ENCODE results near the gene SDK1.
"Not testable (repeated sequence)": the region's sequence is repeated elsewhere in the genome, so short reads cannot be mapped to it uniquely, and the experiment has no call there.

SDK1 gene

GRCh38 chr7:4270268-4270667 lies 969.2 kb downstream of the SDK1 start:
- DNase-seq (ENCODE audit: low spot score) = no peak

- no peak for DNase-seq (ENCODE audit: low spot score)
Observed at GRCh38 chr7:4270941-4271715, 970.1 kb downstream of the SDK1 start.

- no peak for DNase-seq (ENCODE audit: low spot score)
Observed at GRCh38 chr7:4271716-4272015, 970.6 kb downstream of the SDK1 start.

GRCh38 chr7:4272141-4272540 lies 971.1 kb downstream of the SDK1 start:
- no peak for DNase-seq (ENCODE audit: low spot score)

GRCh38 chr7:4273566-4274230 lies 972.6 kb downstream of the SDK1 start:
- DNase-seq (ENCODE audit: low spot score) = no peak

- DNase-seq (ENCODE audit: low spot score) = no peak
Observed at GRCh38 chr7:4274286-4274685, 973.2 kb downstream of the SDK1 start.

GRCh38 chr7:4277936-4278335 lies 976.9 kb downstream of the SDK1 start:
- no peak for DNase-seq (ENCODE audit: low spot score)

GRCh38 chr7:4279216-4279615 lies 978.2 kb downstream of the SDK1 start:
- no peak for DNase-seq (ENCODE audit: low spot score)

GRCh38 chr7:4281231-4281993 lies 980.4 kb downstream of the SDK1 start:
- DNase-seq (ENCODE audit: low spot score) = no peak

- no peak for DNase-seq (ENCODE audit: low spot score)
Observed at GRCh38 chr7:4282434-4283223, 981.6 kb downstream of the SDK1 start.

- DNase-seq (ENCODE audit: low spot score) = no peak
Observed at GRCh38 chr7:4286351-4286750, 985.3 kb downstream of the SDK1 start.

- no peak for DNase-seq (ENCODE audit: low spot score)
Observed at GRCh38 chr7:4288791-4289394, 987.8 kb downstream of the SDK1 start.

- no peak for DNase-seq (ENCODE audit: low spot score)
Observed at GRCh38 chr7:4297165-4297917, 996.3 kb downstream of the SDK1 start.

- no peak for DNase-seq (ENCODE audit: low spot score)
Observed at GRCh38 chr7:4297918-4298219, 996.8 kb downstream of the SDK1 start.

GRCh38 chr7:4299431-4299830 lies 998.4 kb downstream of the SDK1 start:
- DNase-seq (ENCODE audit: low spot score) = no peak

- DNase-seq (ENCODE audit: low spot score) = no peak
Observed at GRCh38 chr7:4302203-4302905, 1001.3 kb downstream of the SDK1 start.

GRCh38 chr7:4307316-4308204 lies 1006.5 kb downstream of the SDK1 start:
- DNase-seq (ENCODE audit: low spot score) = no peak

- DNase-seq (ENCODE audit: low spot score) = no peak
Observed at GRCh38 chr7:4308205-4308590, 1007.1 kb downstream of the SDK1 start.

- not testable (repeated sequence) for DNase-seq (ENCODE audit: low spot score)
Observed at GRCh38 chr7:4313911-4314310, 1012.9 kb downstream of the SDK1 start.

GRCh38 chr7:4314316-4314715 lies 1013.3 kb downstream of the SDK1 start:
- DNase-seq (ENCODE audit: low spot score) = not testable (repeated sequence)

All from hematopoietic multipotent progenitor cell treated with erythropoietin and hydrocortisone succinate and interleukin-3 and kit ligand, for 15 days (in vitro differentiated cells).